Neural cell (in vitro differentiated cells): ENCODE measurements around the gene DNAJB8. TPM values are rescaled to one million over a fixed set of nuclear protein-coding genes. Genes with fewer than 3 reads are reported as not detected.

Source experiments
- H2AFZ ChIP-seq: fragments of 200-600, 300-800 bp; sonication (generic), shearing (Covaris generic); 2 replicates; pipeline ENCODE4 v1.6.0; 2014; ENCODE audit warnings: low read depth, mild to moderate bottlenecking, antibody characterized with exemption, low read length, moderate library complexity
- H3F3A ChIP-seq: fragments of 200-600 bp; shearing (Covaris generic); 2 replicates; pipeline ENCODE4 v1.6.1; 2016; ENCODE audit warnings: mild to moderate bottlenecking, moderate library complexity, mixed read lengths, antibody characterized with exemption, low read length; ENCODE audit not compliant: insufficient read depth, poor library complexity, severe bottlenecking
- H3K27ac ChIP-seq: fragments of 200-600, 300-800 bp; sonication (generic), shearing (Covaris generic); 2 replicates; pipeline ENCODE4 v1.5.1; 2014; ENCODE audit warnings: mild to moderate bottlenecking, low read length, moderate library complexity
- H3K27me3 ChIP-seq: fragments of 300-800, 200-600 bp; sonication (generic), shearing (Covaris generic); 2 replicates; pipeline ENCODE4 v1.6.0; 2014; ENCODE audit warnings: mild to moderate bottlenecking, low read depth, low read length, moderate library complexity; ENCODE audit not compliant: insufficient read depth
- H3K36me3 ChIP-seq: fragments of 300-800, 200-600 bp; sonication (generic), shearing (Covaris generic); 2 replicates; pipeline ENCODE4 v1.5.1; 2014; ENCODE audit warnings: mild to moderate bottlenecking, antibody characterized with exemption, low read length, moderate library complexity; ENCODE audit not compliant: insufficient read depth
- H3K4me2 ChIP-seq: fragments of 300-800, 200-600 bp; sonication (generic), shearing (Covaris generic); 2 replicates; pipeline ENCODE4 v1.6.0; 2014; ENCODE audit warnings: mild to moderate bottlenecking, low read length
- H3K4me3 ChIP-seq: fragments of 300-800, 200-600 bp; sonication (generic), shearing (Covaris generic); 2 replicates; pipeline ENCODE4 v1.5.1; 2014; ENCODE audit warnings: mild to moderate bottlenecking, low read length, moderate library complexity
- H3K79me2 ChIP-seq: fragments of 200-600 bp; shearing (Covaris generic); replicated peaks from 2 replicates; pipeline ENCODE4 v1.6.0; 2014; ENCODE audit warnings: mild to moderate bottlenecking, low read length, moderate library complexity; ENCODE audit not compliant: insufficient read depth
- H3K9ac ChIP-seq: fragments of 300-800, 200-600 bp; sonication (generic), shearing (Covaris generic); 2 replicates; pipeline ENCODE4 v1.6.1; 2016; ENCODE audit warnings: mild to moderate bottlenecking, low read length, mixed read lengths
- H3K9me2 ChIP-seq: fragments of 200-600 bp; shearing (Covaris generic); 2 replicates; pipeline ENCODE4 v1.6.1; 2016; ENCODE audit warnings: mild to moderate bottlenecking, low read length, mixed read lengths; ENCODE audit not compliant: insufficient read depth
- H3K9me3 ChIP-seq: fragments of 200-600, 300-800 bp; sonication (generic), shearing (Covaris generic); 2 replicates; pipeline ENCODE4 v1.6.1; 2016; ENCODE audit warnings: mild to moderate bottlenecking, mixed run types, low read length, moderate library complexity, mixed read lengths
- H4K20me1 ChIP-seq: fragments of 200-600 bp; shearing (Covaris generic); 2 replicates; pipeline ENCODE4 v1.6.1; 2016; ENCODE audit warnings: mild to moderate bottlenecking, mixed run types; ENCODE audit not compliant: insufficient read depth
- EP300 ChIP-seq: fragments of 450-650 bp; conservative IDR thresholded peaks from 2 replicates; pipeline ENCODE4 v1.6.1; 2014; ENCODE audit warnings: antibody characterized with exemption, mild to moderate bottlenecking, moderate library complexity; ENCODE audit not compliant: poor library complexity, severe bottlenecking
- EZH2 ChIP-seq: fragments of 200-600, 300-800 bp; shearing (Covaris generic), sonication (generic); IDR thresholded peaks from 2 replicates; pipeline ENCODE4 v1.6.1; 2014; ENCODE audit warnings: antibody characterized with exemption, low read length, borderline replicate concordance, mild to moderate bottlenecking; ENCODE audit not compliant: insufficient read depth, poor library complexity, severe bottlenecking
- MXI1 ChIP-seq: fragments of 450-650 bp; conservative IDR thresholded peaks from 2 replicates; pipeline ENCODE4 v1.6.1; 2014; ENCODE audit warnings: antibody characterized with exemption, mild to moderate bottlenecking; ENCODE audit not compliant: poor library complexity, severe bottlenecking
- POLR2AphosphoS5 ChIP-seq: IDR thresholded peaks from 2 replicates; pipeline ENCODE4 v1.6.1; 2012
- RAD21 ChIP-seq: fragments of 450-650 bp; conservative IDR thresholded peaks from 2 replicates; pipeline ENCODE4 v1.6.1; 2014; ENCODE audit warnings: antibody characterized with exemption, mild to moderate bottlenecking, moderate library complexity
- SMC3 ChIP-seq: fragments of 450-650 bp; conservative IDR thresholded peaks from 2 replicates; pipeline ENCODE4 v1.6.1; 2014; ENCODE audit warnings: antibody characterized with exemption, mild to moderate bottlenecking, moderate library complexity; ENCODE audit not compliant: poor library complexity
- TAF1 ChIP-seq: IDR thresholded peaks from 2 replicates; pipeline ENCODE4 v1.6.1; 2012; ENCODE audit warnings: low read depth
- polyA plus RNA-seq: library from polyadenylated mRNA; depleted of rRNA; stranded (reverse); fragments of >200 nt; gene quantifications from 2 replicates; pipeline ENCODE4 v1.2.3, GENCODE V29; 2014
- TF ChIP-seq, protein P1 (sequence below): IDR thresholded peaks from 2 replicates; pipeline ENCODE4 v1.6.1; 2012; ENCODE audit warnings: borderline replicate concordance
- TF ChIP-seq, protein P2 (sequence below): fragments of 450-650 bp; IDR thresholded peaks from 2 replicates; pipeline ENCODE4 v1.5.1; 2014; ENCODE audit warnings: antibody characterized with exemption, mild to moderate bottlenecking, moderate library complexity; ENCODE audit not compliant: poor library complexity, severe bottlenecking

DNAJB8 gene
- polyA plus RNA-seq, 1 donor from 2014 or later, result not detected

DNA sequence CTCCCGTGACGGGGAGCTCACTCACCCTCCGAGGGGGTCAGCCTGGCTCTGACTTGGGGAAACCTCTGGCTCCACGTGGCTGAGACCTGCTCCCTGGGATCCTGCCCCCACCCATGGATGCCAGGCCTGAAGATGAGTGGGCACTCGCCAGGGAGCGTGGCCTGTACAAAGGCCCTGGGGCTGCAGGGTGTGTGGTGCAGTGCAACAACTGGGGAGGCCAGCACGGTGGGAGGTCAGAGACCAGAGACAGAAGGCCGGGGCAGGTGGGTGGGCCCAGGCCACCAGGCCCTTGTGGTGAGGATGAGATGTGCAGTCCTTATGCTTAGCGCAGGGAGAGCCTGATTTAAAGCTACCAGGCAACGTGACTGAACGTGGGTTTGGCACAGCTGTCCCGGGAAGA, 5.0 kb downstream of the DNAJB8 start:
- Histone ChIP-seq H3K79me2 (no peaks in the 10 kb centered on the region), H3K4me2 (no peak overlapping the region), H3F3A (no peaks in the 10 kb centered on the region), H3K27me3 (no peaks in the 10 kb centered on the region), H3K9me2 (no peaks in the 10 kb centered on the region), H4K20me1 (no peaks in the 10 kb centered on the region), H3K9ac (no peak overlapping the region), H2AFZ (no peak overlapping the region), H3K4me3 (no peak overlapping the region), H3K27ac (no peak overlapping the region), H3K36me3 (no peaks in the 10 kb centered on the region), H3K9me3 (no peaks in the 10 kb centered on the region)
- TF ChIP-seq EZH2, result no peak
- TF ChIP-seq, protein P1, sequence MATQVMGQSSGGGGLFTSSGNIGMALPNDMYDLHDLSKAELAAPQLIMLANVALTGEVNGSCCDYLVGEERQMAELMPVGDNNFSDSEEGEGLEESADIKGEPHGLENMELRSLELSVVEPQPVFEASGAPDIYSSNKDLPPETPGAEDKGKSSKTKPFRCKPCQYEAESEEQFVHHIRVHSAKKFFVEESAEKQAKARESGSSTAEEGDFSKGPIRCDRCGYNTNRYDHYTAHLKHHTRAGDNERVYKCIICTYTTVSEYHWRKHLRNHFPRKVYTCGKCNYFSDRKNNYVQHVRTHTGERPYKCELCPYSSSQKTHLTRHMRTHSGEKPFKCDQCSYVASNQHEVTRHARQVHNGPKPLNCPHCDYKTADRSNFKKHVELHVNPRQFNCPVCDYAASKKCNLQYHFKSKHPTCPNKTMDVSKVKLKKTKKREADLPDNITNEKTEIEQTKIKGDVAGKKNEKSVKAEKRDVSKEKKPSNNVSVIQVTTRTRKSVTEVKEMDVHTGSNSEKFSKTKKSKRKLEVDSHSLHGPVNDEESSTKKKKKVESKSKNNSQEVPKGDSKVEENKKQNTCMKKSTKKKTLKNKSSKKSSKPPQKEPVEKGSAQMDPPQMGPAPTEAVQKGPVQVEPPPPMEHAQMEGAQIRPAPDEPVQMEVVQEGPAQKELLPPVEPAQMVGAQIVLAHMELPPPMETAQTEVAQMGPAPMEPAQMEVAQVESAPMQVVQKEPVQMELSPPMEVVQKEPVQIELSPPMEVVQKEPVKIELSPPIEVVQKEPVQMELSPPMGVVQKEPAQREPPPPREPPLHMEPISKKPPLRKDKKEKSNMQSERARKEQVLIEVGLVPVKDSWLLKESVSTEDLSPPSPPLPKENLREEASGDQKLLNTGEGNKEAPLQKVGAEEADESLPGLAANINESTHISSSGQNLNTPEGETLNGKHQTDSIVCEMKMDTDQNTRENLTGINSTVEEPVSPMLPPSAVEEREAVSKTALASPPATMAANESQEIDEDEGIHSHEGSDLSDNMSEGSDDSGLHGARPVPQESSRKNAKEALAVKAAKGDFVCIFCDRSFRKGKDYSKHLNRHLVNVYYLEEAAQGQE, result no peak
- TF ChIP-seq MXI1, result no peak
- no peak for TF ChIP-seq EP300
- no peak for TF ChIP-seq POLR2AphosphoS5
- TF ChIP-seq, protein P2, sequence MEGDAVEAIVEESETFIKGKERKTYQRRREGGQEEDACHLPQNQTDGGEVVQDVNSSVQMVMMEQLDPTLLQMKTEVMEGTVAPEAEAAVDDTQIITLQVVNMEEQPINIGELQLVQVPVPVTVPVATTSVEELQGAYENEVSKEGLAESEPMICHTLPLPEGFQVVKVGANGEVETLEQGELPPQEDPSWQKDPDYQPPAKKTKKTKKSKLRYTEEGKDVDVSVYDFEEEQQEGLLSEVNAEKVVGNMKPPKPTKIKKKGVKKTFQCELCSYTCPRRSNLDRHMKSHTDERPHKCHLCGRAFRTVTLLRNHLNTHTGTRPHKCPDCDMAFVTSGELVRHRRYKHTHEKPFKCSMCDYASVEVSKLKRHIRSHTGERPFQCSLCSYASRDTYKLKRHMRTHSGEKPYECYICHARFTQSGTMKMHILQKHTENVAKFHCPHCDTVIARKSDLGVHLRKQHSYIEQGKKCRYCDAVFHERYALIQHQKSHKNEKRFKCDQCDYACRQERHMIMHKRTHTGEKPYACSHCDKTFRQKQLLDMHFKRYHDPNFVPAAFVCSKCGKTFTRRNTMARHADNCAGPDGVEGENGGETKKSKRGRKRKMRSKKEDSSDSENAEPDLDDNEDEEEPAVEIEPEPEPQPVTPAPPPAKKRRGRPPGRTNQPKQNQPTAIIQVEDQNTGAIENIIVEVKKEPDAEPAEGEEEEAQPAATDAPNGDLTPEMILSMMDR, result no peak
- TF ChIP-seq RAD21, result no peak
- no peak for TF ChIP-seq TAF1
- no peak for TF ChIP-seq SMC3

DNA sequence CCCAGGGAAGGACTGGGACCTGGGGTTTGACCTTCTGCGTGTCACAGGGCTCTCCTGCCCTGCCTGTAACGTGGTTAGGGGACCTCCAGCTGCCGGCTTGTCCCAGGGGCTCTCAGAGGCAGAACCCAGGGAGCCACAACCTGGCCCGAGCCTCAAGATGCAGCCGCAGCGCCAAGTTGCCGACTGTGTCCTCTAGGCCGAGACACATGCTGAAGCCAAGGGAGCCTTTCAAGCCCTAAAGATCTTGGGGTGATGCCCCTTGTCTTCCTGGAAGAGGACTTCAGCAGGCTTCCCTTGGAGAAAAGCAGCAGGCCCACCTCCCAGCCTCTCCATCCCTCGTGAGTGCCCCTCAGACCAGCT, 7.2 kb downstream of the DNAJB8 start:
- Histone ChIP-seq H2AFZ (no peak overlapping the region), H4K20me1 (no peaks in the 10 kb centered on the region), H3K9ac (no peak overlapping the region), H3K9me2 (no peaks in the 10 kb centered on the region), H3K9me3 (no peaks in the 10 kb centered on the region), H3F3A (no peaks in the 10 kb centered on the region), H3K4me3 (no peak overlapping the region), H3K36me3 (no peaks in the 10 kb centered on the region), H3K27ac (no peak overlapping the region), H3K79me2 (no peaks in the 10 kb centered on the region), H3K4me2 (no peak overlapping the region), H3K27me3 (no peaks in the 10 kb centered on the region)
- TF ChIP-seq TAF1, result no peak
- no peak for TF ChIP-seq EP300
- TF ChIP-seq, protein P2, result no peak
- no peak for TF ChIP-seq RAD21
- TF ChIP-seq, protein P1, result no peak
- no peak for TF ChIP-seq POLR2AphosphoS5
- no peak for TF ChIP-seq EZH2
- TF ChIP-seq MXI1, result no peak
